HCT116 (cell line): ENCODE measurements around the gene MYO16. TPM values are rescaled to one million over a fixed set of nuclear protein-coding genes. Genes with fewer than 3 reads are reported as not detected.
"Not testable (repeated sequence)": the region's sequence is repeated elsewhere in the genome, so short reads cannot be mapped to it uniquely, and the experiment has no call there.

Experiments
- ATAC-seq: fragments of 200-7000 bp; cut with Tn5 transposase; 2 replicates; pipeline ENCODE4 v1.9.1; 2020; ENCODE audit warnings: mild to moderate bottlenecking, moderate library complexity
- BruUV-seq: library from RNA; stranded (reverse); fragments of 400-500 nt; replicated peaks from 2 replicates; lab custom pipeline; 2021; lab: Mats Ljungman, UMichigan
- CTCF ChIA-PET: fragments of 300-600 bp; sonication (Branson Sonifier 250); formaldehyde crosslinking; loops from one replicate; lab custom pipeline; 2021; ENCODE audit warnings: antibody characterized with exemption; lab: Charles Lee
- POLR2A ChIA-PET: fragments of 300-600, 350-600 bp; sonication (Branson Sonifier 250); formaldehyde crosslinking; loops from one replicate; lab custom pipeline; 2021; ENCODE audit warnings: antibody characterized with exemption; lab: Charles Lee
- RAD21 ChIA-PET, 2 experiments: fragments of 300-600 bp; sonication (Branson Sonifier 250); formaldehyde crosslinking; loops; one replicate each; lab custom pipeline; 2023; ENCODE audit warnings: low total read pairs in 2 of 2; ENCODE audit not compliant: uncharacterized antibody in 2 of 2, unreplicated experiment in 2 of 2, low non-redundant PET in 1 of 2; lab: Charles Lee
- DNase-seq: peaks from one replicate; pipeline ENCODE4 v3.0.0-alpha.2; 2010; ENCODE audit warnings: low read depth, low spot score
- H2AFZ ChIP-seq: fragments of 200-600 bp; shearing (Covaris generic), sonication (generic); 2 replicates; pipeline ENCODE4 v1.6.1; 2017; ENCODE audit warnings: low read depth, mixed run types, mixed read lengths, antibody characterized with exemption, low read length; ENCODE audit not compliant: poor library complexity, severe bottlenecking
- H3K27ac ChIP-seq: 2 replicates; pipeline ENCODE4 v1.5.1; 2012; ENCODE audit warnings: low read depth, low read length
- H3K27me3 ChIP-seq: fragments of 200-600 bp; sonication (generic); 2 replicates; pipeline ENCODE4 v1.6.1; 2016; ENCODE audit warnings: mixed run types, low read length, mixed read lengths; ENCODE audit not compliant: insufficient read depth
- H3K36me3 ChIP-seq, 2 experiments: fragments of 200-500 bp in 1 of 2; fragments of 200-600 bp in 1 of 2; sonication (Bioruptor generic) in 1 of 2; sonication (generic) in 1 of 2; 2 replicates each; pipeline versions ENCODE4 v1.5.1 to v1.6.1; 2014 to 2016; ENCODE audit warnings: low read length in 2 of 2, inconsistent platforms in 1 of 2, mixed read lengths in 1 of 2, mixed run types in 1 of 2; ENCODE audit not compliant: insufficient read depth in 2 of 2, control insufficient read depth in 1 of 2
- H3K4me1 ChIP-seq, 2 experiments: fragments of 200-600 bp in 1 of 2; sonication (generic) in 1 of 2; 2 replicates each; pipeline versions ENCODE4 v1.5.1 to v1.6.1; 2012 to 2017; ENCODE audit warnings: low read length in 2 of 2, inconsistent platforms in 1 of 2, mild to moderate bottlenecking in 1 of 2, mixed read lengths in 1 of 2, mixed run types in 1 of 2, moderate library complexity in 1 of 2; ENCODE audit not compliant: insufficient read depth in 2 of 2, control insufficient read depth in 1 of 2
- H3K4me2 ChIP-seq: fragments of 200-600 bp; sonication (generic); 2 replicates; pipeline ENCODE4 v1.6.1; 2017; ENCODE audit warnings: mixed run types, low read length, mixed read lengths
- H3K4me3 ChIP-seq, 2 experiments: fragments of 200-600 bp in 1 of 2; sonication (generic) in 1 of 2; replicated peaks in 1 of 2; 2 replicates each; pipeline ENCODE4 v1.5.1; 2011 to 2016; ENCODE audit warnings: low read length in 2 of 2, control low read depth in 1 of 2, low read depth in 1 of 2, mild to moderate bottlenecking in 1 of 2, mixed read lengths in 1 of 2, mixed run types in 1 of 2
- H3K79me2 ChIP-seq: fragments of 200-600 bp; sonication (generic); 2 replicates; pipeline ENCODE4 v1.6.1; 2017; ENCODE audit warnings: mild to moderate bottlenecking, mixed run types, low read length, moderate library complexity, mixed read lengths; ENCODE audit not compliant: insufficient read depth
- H3K9ac ChIP-seq: fragments of 200-600 bp; sonication (generic); 2 replicates; pipeline ENCODE4 v1.6.1; 2016; ENCODE audit warnings: low read length, mixed read lengths
- H3K9me2 ChIP-seq: fragments of 200-600 bp; sonication (generic), shearing (Covaris generic); 2 replicates; pipeline ENCODE4 v1.6.1; 2017; ENCODE audit warnings: mixed run types, mild to moderate bottlenecking, moderate library complexity; ENCODE audit not compliant: insufficient read depth
- H3K9me3 ChIP-seq, 2 experiments: fragments of 200-500 bp in 1 of 2; fragments of 200-600 bp in 1 of 2; sonication (Bioruptor generic) in 1 of 2; sonication (generic) in 1 of 2; 2 replicates each; pipeline ENCODE4 v1.6.1; 2014 to 2017; ENCODE audit warnings: low read length in 2 of 2, mixed read lengths in 2 of 2, inconsistent platforms in 1 of 2, low read depth in 1 of 2, mild to moderate bottlenecking in 1 of 2, mixed run types in 1 of 2, moderate library complexity in 1 of 2; ENCODE audit not compliant: control insufficient read depth in 1 of 2, insufficient read depth in 1 of 2
- H4K20me1 ChIP-seq: fragments of 200-600 bp; sonication (generic), shearing (Covaris generic); 2 replicates; pipeline ENCODE4 v1.6.1; 2017; ENCODE audit warnings: mixed run types, mild to moderate bottlenecking, moderate library complexity; ENCODE audit not compliant: insufficient read depth
- CEBPB ChIP-seq: IDR thresholded peaks from 2 replicates; pipeline ENCODE4 v1.6.1; 2012; ENCODE audit warnings: low read depth
- ELF1 ChIP-seq: IDR thresholded peaks from 2 replicates; pipeline ENCODE4 v1.6.1; 2012; ENCODE audit warnings: low read depth, borderline replicate concordance
- FOSL1 ChIP-seq: IDR thresholded peaks from 2 replicates; pipeline ENCODE4 v1.6.1; 2012; ENCODE audit warnings: low read depth
- POLR2A ChIP-seq: IDR thresholded peaks from 2 replicates; pipeline ENCODE4 v1.7.0; 2011; ENCODE audit warnings: borderline replicate concordance; ENCODE audit not compliant: insufficient read depth, insufficient read length; ENCODE audit errors: extremely low read depth
- RAD21 ChIP-seq: IDR thresholded peaks from 2 replicates; pipeline ENCODE4 v1.6.1; 2012; ENCODE audit warnings: low read depth, mild to moderate bottlenecking
- TCF7L2 ChIP-seq: IDR thresholded peaks from 2 replicates; pipeline ENCODE4 v1.7.0; 2011; ENCODE audit warnings: borderline replicate concordance, inconsistent platforms; ENCODE audit not compliant: insufficient read depth, insufficient read length; ENCODE audit errors: extremely low read depth
- YY1 ChIP-seq: IDR thresholded peaks from 2 replicates; pipeline ENCODE4 v1.6.1; 2011; ENCODE audit warnings: low read length, low read depth, moderate library complexity, mild to moderate bottlenecking; ENCODE audit not compliant: insufficient replicate concordance; ENCODE audit errors: extremely low read depth
- ZNF274 ChIP-seq: fragments of 200-500 bp; sonication (Bioruptor generic); IDR thresholded peaks from 2 replicates; pipeline ENCODE4 v1.6.1; 2014; ENCODE audit warnings: mild to moderate bottlenecking, low read depth, low read length, inconsistent platforms
- intact Hi-C: fragments of 100-400 bp; cut with micrococcal nuclease; formaldehyde crosslinking; loops from 2 replicates; pipeline ENCODE4 v1.10.0; 2022
- total RNA-seq: library from RNA; stranded (reverse); gene quantifications from one replicate; pipeline ENCODE4 v1.2.1, GENCODE V29; 2021; ENCODE audit not compliant: unreplicated experiment

MYO16 gene
- total RNA-seq, 1 experiment from 2014 or later = 0.07 TPM

- no peaks in the 10 kb centered on the region for H3K79me2 ChIP-seq
- TF ChIP-seq TCF7L2 = no peak
- no peak for TF ChIP-seq ELF1
- no peak for TF ChIP-seq YY1
- TF ChIP-seq FOSL1 = no peak
- TF ChIP-seq RAD21 = no peak
- TF ChIP-seq CEBPB = no peak
- TF ChIP-seq ZNF274 = no peak
- TF ChIP-seq POLR2A = no peak
- H2AFZ ChIP-seq = no peak overlapping the region
- ATAC-seq (no peak), DNase-seq (no peak)
- H3K4me2 ChIP-seq = no peak overlapping the region
- no peaks in the 10 kb centered on the region for H3K9me3 ChIP-seq
- no TSS peak for BruUV-seq
- ChIA-PET POLR2A (no interaction called here), RAD21 (no interaction called here), CTCF (no interaction called here)
- H3K9ac ChIP-seq = no peak overlapping the region
- H4K20me1 ChIP-seq = no peaks in the 10 kb centered on the region
- no peaks in the 10 kb centered on the region for H3K36me3 ChIP-seq
- peaks cover 3 to 7% of the 10 kb centered on the region in 2 experiments; a peak in 3 of 4 replicates for H3K4me1 ChIP-seq
- no peaks in the 10 kb centered on the region for H3K9me2 ChIP-seq
- intact Hi-C loops = no loop called here
- 0 out of 2 replicates have a peak, but pooled peaks cover 3% of the 10 kb centered on the region for H3K27me3 ChIP-seq
- H3K27ac ChIP-seq = no peak overlapping the region
- no peak overlapping the region for H3K4me3 ChIP-seq
These were observed 461.8 kb downstream of the MYO16 start for GRCh38 chr13:109091249-109091648.

DNA sequence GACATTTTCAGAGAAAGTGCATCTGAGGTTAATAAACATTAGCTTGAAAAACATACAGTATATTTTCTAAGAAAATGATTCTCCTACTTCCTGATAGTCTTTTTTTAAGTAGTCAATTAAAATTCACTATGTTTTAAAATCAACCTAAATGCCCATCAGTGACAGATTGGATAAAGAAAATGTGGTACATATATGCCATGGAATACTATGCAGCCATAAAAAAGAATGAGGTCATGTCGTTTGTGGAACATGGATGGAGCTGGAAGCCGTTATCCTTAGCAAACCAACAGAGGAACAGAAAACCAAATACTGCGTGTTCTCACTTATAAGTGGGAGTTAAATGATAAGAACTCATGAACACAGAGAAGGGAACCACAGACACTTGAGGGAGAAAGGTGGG is 462.8 kb downstream of the MYO16 start:
- H3K9me2 ChIP-seq, RAD21 ChIA-PET, H3K9ac ChIP-seq, intact Hi-C loops, H2AFZ ChIP-seq, H3K27me3 ChIP-seq, H4K20me1 ChIP-seq, H3K4me3 ChIP-seq, H3K79me2 ChIP-seq, POLR2A ChIA-PET, H3K27ac ChIP-seq, CTCF ChIA-PET, ATAC-seq, H3K9me3 ChIP-seq, H3K36me3 ChIP-seq, H3K4me1 ChIP-seq, BruUV-seq, H3K4me2 ChIP-seq, DNase-seq: not testable (repeated sequence)
